Measurements from ENCODE around the gene ADGRD2.

GRCh38 chr9:124479371-124479770 is 29.1 kb downstream of the ADGRD2 start:
- no peak for TF ChIP-seq REST (IDR thresholded peaks at IDR 0.05)
- TF ChIP-seq FOXA2 (IDR thresholded peaks at IDR 0.05), result no peak
- no peak for TF ChIP-seq NR2F2 (IDR thresholded peaks at IDR 0.05)
- no peak for TF ChIP-seq CTCF (IDR thresholded peaks at IDR 0.05; ENCODE audit: low read depth, low read length, missing input control)
- no peak for TF ChIP-seq RAD21 (IDR thresholded peaks at IDR 0.05)
- TF ChIP-seq TAF1 (conservative IDR thresholded peaks at IDR 0.05), result no peak
- no peak for TF ChIP-seq FOXA1 (IDR thresholded peaks at IDR 0.05)
- no peak for TF ChIP-seq GABPA (IDR thresholded peaks at IDR 0.05 in 1 of 2, conservative IDR thresholded peaks at IDR 0.05 in 1 of 2)
- TF ChIP-seq SP1 (IDR thresholded peaks at IDR 0.05), result no peak
- no peak for TF ChIP-seq JUND (IDR thresholded peaks at IDR 0.05)
- TF ChIP-seq MAX (IDR thresholded peaks at IDR 0.05), result no peak
- no peak for TF ChIP-seq ZBTB33 (IDR thresholded peaks at IDR 0.05)
- no peak for TF ChIP-seq YY1 (IDR thresholded peaks at IDR 0.05)
